NB4 (cell line): Measurements from ENCODE around the gene MAML2.

Experiments
- MYC ChIP-seq: IDR thresholded peaks from 2 replicates; pipeline ENCODE4 v1.6.1; 2011; ENCODE audit warnings: low read depth, low read length
- POLR2A ChIP-seq: IDR thresholded peaks from 2 replicates; pipeline ENCODE4 v1.6.1; 2011; ENCODE audit warnings: mild to moderate bottlenecking; ENCODE audit not compliant: insufficient read length; ENCODE audit errors: extremely low read depth
- TF ChIP-seq, protein P1 (sequence below): IDR thresholded peaks from one replicate; pipeline ENCODE4 v1.5.1; 2012; ENCODE audit warnings: low read depth, low read length
- TF ChIP-seq, protein P2 (sequence below): IDR thresholded peaks from 2 replicates; pipeline ENCODE4 v1.6.1; 2011; ENCODE audit warnings: low read depth, low read length

DNA sequence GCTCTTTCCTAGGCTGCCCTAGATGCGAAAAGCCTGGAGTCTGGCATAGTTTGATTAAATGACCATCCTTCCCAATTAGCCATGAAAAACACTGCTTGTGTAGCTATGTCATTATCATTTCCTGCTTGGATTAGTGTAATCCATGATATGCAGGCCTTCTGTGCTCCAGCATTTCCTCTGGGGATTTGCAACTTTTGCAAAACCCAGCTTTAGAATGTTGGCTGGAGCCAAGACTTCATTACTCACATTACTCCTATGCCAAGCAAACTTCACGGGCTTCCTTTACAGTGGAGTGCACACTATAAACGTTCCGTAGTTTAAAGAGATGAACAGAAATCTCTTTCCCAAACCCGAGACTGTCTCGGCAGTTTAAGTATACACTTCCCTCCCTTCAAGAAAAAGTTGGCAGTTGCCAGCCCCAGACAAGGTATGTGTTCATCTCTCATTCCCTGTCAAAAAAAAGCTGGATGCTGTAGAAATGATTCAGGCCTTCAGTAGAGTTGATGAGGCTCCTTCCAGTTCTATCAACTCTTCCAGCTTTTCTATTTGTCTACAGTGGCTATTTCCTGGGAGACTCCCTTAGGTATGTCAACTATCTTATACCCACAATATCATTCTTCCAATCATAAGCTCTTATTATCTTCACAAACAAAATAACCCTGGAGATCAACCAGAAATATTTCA, 180.0 kb downstream of the MAML2 start:
- TF ChIP-seq MYC (no peak), POLR2A (no peak)
- TF ChIP-seq, protein P1, sequence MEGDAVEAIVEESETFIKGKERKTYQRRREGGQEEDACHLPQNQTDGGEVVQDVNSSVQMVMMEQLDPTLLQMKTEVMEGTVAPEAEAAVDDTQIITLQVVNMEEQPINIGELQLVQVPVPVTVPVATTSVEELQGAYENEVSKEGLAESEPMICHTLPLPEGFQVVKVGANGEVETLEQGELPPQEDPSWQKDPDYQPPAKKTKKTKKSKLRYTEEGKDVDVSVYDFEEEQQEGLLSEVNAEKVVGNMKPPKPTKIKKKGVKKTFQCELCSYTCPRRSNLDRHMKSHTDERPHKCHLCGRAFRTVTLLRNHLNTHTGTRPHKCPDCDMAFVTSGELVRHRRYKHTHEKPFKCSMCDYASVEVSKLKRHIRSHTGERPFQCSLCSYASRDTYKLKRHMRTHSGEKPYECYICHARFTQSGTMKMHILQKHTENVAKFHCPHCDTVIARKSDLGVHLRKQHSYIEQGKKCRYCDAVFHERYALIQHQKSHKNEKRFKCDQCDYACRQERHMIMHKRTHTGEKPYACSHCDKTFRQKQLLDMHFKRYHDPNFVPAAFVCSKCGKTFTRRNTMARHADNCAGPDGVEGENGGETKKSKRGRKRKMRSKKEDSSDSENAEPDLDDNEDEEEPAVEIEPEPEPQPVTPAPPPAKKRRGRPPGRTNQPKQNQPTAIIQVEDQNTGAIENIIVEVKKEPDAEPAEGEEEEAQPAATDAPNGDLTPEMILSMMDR, result no peak
- TF ChIP-seq, protein P2, sequence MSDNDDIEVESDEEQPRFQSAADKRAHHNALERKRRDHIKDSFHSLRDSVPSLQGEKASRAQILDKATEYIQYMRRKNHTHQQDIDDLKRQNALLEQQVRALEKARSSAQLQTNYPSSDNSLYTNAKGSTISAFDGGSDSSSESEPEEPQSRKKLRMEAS, result no peak
